NCI-H1930 (cell line): Measurements from ENCODE around the gene ZMYND11.
"Not testable (repeated sequence)": the region's sequence is repeated elsewhere in the genome, so short reads cannot be mapped to it uniquely, and the experiment has no call there.

Source experiments
- DNase-seq, 2 experiments: peaks; one replicate each; lab custom pipeline; 2025; lab: John Stamatoyannopoulos, UW

The ZMYND11 gene

DNA sequence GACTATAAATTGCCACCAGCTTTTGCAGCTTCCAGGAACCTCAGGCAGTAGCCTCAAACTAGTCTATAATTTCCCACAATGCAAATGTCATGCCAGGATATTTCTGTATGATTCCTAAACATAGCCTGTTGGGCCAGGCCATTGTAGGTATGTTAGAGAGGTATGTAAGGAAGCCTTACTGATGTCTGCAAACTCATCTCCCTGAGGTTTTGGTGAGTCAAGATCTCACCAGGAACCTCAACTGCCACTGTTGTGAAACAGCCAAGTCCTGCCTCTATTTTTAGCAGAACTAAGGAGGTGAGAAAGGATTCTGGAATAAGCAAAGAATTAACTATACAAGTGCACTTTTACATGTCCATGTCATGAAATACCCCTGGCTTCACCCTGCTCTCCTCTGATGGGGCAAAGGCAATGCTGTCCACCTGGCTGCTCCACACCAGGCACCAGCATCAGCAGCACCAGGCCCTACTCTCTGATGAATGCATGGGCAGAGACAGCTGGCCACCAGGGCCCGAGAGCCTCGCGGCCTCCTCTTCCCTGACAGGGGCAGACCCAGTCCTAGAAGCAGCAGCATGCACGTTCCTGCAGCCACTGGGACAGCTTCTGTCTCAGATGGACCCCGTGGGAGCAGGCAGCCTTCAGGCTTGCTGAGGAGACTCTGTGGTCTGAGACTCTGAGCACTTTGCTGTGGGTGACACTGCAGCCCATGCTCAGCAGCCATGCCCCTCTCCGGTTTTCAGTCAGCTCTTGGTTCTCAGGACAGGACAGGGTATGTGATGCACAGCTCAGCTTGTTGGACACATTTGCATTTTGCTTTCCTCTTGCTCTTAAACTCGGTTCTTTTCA lies 147.3 kb downstream of the ZMYND11 start:
- no peak for DNase-seq

DNA sequence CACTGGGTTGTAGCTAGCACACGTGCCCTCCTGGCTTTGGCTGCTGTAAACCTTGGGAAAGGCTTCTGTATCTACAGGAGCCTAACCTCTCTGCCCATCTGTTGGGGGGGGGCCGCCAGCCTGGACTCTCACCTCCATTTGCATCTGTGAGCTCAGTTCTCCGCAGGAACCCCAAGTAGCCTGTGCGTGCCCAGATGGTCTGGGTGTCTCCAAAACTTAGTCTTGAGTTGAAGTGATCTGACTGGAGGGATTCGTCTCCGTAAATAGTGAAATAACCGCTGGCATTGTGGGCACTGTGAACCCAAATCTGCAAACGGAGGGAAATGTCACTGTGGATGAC lies 147.9 kb downstream of the ZMYND11 start:
- no peak for DNase-seq

DNA sequence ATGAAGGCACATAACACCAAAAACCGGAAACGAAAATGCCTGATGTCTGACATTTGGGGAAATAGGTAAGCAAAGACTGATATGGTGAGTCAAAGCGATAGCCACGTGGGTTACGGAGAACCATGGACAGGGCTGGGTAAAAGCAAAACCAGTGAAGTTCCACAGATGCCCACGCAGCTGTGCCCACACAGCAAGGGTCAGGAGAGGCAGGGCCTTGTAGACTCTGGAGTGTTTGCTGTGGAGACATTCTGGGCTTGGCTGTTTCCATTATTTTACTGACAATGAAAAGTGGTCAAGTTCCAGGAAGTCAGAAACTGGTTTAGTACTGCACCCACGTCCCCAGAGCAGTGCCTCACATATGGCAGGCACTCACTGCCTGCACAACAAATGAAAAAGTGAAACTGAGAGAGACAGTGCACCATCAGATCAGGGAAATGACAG lies 148.7 kb downstream of the ZMYND11 start:
- no peak for DNase-seq

DNA sequence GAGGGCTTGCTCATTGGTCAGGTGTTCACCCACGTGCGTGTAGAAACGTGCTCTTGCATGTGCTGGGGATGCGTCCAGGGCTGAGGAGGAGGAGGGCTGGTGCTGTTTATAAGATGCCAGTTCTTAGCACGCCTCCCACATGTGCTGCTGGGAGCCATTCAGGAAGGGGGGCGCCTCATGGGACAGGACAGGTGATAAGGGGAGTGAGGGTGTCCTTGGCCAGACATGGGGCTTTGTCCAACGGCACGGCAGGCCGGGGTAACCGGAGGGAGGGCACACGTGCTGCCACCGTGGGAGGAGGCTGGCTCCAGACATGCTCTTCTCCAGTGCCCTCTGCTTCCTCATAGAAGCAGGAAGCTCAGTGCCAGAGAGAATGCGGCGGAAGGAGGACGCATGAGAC lies 150.0 kb downstream of the ZMYND11 start:
- DNase-seq, result no peak

DNA sequence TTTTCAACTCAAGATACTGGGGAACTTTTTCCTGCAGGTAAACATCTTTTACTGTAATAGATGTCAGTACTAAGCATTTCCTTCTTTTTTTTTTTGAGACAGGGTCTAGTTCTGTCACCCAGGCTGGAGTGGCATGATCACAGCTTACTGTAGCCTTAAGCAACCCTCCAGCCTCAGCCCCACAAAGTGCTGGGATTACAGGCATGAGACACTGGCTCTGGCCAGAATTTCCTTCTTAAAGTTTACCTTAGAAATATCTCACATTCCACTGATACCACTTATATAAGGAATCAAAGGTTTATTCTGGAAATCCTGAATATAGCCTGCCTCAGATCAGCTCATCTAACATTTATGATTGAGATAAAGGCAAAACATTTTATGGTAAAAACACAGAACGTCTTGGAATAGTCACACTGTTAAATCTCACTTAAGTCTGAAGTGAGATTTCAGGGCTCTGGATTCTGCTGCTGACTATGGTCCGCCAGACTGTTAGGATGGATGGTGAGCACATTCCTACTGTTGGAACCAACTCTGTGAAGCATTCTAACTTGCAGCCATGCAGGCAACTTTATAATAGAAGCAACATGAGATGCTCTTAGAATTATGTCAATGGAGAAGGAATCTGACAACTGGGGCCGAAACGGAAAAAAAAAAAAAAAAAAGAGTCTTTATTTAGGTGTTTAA lies 151.9 kb downstream of the ZMYND11 start:
- no peak for DNase-seq

DNA sequence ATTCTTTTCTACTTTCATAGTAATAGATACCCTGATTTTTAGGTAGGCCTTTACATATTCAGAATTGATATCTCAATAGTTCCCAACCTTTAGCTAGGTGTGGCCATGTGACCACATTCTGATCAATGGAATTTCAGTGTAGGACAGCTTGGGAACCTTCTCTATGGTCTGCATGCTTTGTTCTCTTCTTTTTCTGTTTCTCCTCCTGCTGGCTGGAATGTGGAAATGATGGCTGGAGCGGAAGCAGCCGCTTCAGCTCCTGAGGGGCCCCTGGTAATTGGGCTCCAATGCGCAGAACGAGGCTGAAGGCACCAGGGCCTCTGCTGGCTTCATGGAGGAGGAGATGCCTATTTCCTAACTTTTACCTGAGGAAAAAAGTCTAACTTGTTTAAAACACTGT lies 152.6 kb downstream of the ZMYND11 start:
- DNase-seq, result no peak

DNA sequence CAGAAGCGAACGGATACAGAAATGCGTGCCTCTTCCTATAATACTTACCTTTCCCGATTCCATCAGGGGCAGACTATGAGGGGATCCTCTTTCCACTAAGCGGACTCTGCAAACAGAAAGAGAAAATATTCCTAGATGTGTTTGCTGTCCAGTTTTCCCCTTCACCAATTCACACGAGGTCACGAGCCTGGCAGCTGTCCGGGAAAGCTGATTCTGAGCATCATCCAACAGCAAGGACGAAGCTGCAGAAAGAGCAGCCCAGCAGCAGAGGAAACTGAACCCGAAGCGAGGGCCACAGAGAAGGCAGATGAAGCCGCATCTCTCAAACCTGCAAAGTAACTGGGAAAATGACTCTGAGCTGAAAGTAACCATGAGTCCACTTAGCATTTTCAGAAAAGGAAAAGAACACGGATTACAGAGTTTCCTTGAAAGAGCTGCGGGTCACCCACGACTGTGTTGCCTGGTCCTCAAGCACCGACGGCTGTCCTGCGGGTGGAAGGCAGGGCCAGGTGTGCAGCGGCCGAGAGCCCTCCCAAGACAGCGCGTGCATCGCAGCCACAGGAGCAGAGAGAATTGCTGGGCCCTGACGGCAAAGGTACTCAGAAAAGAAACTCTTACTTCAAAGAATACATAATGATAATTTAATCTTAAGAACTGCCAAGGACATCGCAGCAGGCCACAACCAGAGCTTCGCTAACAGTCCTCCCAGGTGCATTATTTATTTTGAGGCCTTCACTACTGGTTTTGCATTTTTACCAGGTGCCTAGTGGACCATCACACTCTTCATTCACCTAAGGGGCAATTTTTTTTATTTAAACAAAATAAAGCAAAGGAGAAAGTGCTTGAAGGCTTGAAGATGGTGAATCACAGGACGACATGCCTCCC lies 153.3 kb downstream of the ZMYND11 start:
- no peak for DNase-seq

DNA sequence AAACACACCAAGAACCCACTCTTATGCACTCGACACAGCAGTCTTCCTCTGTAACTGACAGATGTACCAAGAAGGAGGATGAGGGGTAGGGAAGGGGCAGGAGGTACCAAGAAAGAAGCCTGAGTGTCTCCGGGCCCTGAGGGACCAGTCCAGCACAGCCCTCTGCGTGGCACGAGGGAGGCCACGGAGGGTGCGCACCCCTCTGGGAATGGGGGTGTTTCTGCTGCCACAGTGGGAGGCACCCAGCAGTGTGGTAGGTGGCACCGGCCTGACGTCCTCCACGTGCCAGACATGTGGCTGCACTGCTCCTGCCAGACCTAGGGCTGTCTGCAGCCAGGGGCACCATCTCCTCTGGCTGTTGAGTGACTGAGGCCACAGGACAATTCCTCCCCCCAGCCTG lies 154.3 kb downstream of the ZMYND11 start:
- DNase-seq, result no peak

DNA sequence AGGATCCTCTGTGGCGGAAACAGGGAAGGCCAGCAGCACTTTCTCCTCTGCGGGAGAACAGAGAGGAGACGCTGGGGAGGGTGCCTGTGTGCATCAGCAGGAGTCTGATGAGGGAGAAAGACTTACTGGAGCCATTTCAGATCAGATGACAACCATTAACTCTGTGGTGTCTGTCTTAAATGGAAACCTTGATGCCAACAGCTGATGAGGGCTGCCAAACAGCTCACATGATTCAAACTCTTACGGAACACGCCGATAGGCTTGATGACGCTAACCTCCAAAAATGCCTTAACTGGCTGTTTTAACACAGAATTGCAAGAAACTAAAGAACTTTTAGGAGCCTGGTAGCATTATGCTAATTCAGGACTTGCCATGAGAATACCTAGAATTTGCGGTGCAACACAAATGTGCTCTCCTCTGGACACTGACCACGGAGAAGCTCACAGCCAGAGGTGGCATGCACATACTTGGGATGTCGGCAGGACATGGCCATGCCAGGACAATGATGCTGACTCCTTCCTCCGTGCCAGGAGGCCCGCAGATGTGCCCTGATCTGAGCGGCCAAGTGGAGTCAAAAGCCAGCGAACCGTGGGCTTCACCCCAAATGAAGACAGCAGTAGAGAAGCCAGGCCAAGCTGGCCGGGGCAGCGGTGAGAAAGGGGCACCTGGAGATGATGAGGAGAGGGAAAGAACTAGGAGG lies 154.9 kb downstream of the ZMYND11 start:
- no peak for DNase-seq

DNA sequence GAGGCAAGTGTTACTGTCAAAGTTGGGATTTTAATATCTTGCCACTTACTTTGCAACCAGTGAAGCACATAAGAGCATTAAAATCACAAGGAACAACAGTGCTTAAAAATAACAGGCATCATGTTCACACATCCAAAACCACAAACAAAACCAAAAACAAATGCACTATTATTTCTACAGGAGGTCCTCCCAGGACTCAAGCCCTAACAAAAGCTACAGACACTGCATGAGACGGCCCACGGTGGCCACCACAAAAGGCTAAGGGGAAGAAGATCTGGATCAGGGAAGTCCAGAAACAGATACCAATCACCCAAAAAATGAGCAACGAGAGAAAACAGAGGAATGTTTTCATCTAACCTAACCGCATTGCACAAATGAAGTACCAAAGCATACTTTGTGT lies 158.4 kb downstream of the ZMYND11 start:
- DNase-seq, result no peak

DNA sequence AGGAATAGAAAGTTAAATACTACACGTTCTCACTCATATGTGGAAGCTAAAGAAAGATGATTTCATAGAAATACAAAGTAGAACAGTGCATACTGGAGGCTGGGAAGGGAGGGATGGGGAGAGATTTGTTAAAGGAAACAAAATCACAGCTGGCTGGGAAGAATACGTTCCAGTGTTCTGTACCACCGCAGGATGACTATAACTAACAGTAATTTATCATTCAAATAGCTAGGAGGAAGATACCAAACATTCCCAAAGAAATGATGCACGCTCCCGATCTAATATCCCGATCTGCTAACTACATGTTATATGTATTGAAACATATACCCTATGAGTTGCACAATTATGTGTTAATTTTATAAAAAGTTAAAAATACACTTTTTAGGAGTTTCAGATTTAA lies 162.3 kb downstream of the ZMYND11 start:
- DNase-seq, result no peak

DNA sequence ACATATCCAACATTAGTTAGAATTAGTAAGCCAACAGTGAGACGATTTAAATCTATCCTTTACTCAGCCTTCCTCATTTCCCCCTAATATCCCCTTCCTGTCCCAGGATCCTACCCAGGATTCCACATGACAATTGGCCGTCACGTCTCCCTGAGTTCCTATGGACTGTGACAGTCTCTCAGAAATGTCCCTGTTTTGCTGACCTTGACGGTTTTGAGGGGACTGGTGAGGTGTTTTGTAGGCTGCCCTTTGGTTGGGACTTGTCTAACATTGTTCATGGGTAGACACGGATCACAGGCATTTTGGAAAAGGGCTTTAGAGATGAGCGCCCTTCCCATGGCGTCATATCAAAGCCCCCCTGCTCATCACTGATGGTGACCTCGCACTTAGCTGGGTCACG lies 162.8 kb downstream of the ZMYND11 start:
- no peak for DNase-seq

DNA sequence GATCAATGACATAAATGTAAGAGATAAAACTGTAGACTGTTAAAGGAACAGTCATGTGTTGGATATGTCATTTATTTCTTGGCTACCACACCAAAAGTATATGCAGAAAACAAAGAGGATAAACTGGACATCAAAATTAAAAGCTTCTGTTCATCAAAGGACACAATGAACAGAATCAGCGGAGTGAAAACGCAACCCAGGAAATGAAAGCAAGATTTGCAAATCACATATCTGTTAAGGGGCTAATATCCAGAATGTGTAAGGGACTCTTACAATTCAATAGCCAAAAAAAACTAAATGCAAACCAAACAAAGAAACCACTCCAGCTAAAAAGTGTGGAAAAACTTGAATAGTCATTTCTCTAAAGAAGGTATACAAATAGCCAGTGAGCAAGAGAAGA lies 164.3 kb downstream of the ZMYND11 start:
- DNase-seq, result no peak

DNA sequence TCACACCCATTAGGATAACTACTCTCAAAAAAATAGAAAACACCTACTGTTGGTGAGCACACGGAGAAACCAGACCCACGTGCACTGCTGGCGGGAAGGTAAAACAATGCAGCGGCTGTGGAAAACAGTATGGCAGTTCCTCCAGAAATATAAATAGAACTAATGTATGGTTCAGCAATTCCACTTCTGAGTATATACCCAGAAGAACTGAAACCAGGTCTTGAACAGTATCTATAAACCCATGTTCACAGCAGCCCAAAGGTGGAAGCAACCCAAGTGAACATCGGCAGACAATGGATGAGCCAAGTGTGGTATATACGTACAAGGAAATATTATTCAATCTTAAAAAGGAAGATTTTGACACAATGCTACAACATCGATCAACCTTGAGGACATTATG lies 164.7 kb downstream of the ZMYND11 start:
- DNase-seq, result no peak

DNA sequence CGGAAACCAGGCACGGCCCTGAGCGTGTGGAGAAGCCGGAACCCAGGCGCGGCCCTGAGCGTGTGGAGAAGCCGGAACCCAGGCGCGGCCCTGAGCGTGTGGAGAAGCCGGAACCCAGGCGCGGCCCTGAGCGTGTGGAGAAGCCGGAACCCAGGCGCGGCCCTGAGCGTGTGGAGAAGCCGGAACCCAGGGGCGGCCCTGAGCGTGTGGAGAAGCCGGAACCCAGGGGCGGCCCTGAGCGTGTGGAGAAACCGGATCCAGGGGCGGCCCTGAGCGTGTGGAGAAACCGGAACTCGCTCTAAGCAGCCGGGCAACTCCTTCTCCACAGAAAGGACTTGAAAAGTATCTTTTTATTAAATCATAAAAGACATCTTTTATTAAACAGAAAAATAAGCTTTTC lies 165.3 kb downstream of the ZMYND11 start:
- DNase-seq, result not testable (repeated sequence)

DNA sequence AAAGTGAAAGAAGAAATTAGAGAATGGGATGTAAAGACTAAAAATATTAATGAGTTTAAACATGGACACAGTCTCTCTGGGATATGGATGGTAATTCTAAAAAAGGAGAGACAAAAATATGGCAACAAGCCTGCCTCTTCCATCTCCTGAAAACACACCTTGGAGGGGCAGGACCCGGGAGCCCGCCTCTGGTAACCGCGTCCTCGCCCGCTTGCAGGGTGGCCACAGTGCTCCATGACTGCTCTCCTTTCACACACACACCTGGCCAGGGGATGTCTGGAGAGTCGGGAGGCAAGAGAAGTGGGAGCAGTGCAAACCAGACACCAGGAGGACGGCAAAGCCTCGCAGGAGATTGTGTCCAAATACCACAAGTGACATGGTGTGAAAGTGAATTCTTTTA lies 166.3 kb downstream of the ZMYND11 start:
- DNase-seq, result no peak
